Panc1 (cell line): ENCODE data around the gene TECPR2. TPM values are rescaled to one million over a fixed set of nuclear protein-coding genes. Genes with fewer than 3 reads are reported as not detected.

Source experiments
- ATAC-seq: fragments of 200-7000 bp; cut with Tn5 transposase; 2 replicates; pipeline ENCODE4 v1.9.1; 2020; ENCODE audit warnings: mild to moderate bottlenecking, moderate library complexity
- BruUV-seq: library from RNA; stranded (reverse); fragments of 400-500 nt; replicated peaks from 2 replicates; lab custom pipeline; 2021; lab: Mats Ljungman, UMichigan
- CTCF ChIA-PET: fragments of 300-600 bp; sonication (Branson Sonifier 250); formaldehyde crosslinking; loops from one replicate; lab custom pipeline; 2022; ENCODE audit warnings: antibody characterized with exemption; lab: Charles Lee
- POLR2A ChIA-PET: fragments of 300-600 bp; sonication (Branson Sonifier 250); formaldehyde crosslinking; loops from one replicate; lab custom pipeline; 2022; ENCODE audit warnings: antibody characterized with exemption; lab: Charles Lee
- DNase-seq: peaks from one replicate; pipeline ENCODE4 v3.0.0-alpha.2; 2010; ENCODE audit warnings: low read depth, low spot score
- H3K27ac ChIP-seq: 2 replicates; pipeline ENCODE4 v1.5.1; 2011; ENCODE audit warnings: mild to moderate bottlenecking, low read length, inconsistent platforms
- H3K27me3 ChIP-seq: fragments of 200-500 bp; sonication (Bioruptor generic); 2 replicates; pipeline ENCODE4 v1.6.0; 2014; ENCODE audit warnings: low read length, inconsistent platforms; ENCODE audit not compliant: control insufficient read depth, insufficient read depth
- H3K36me3 ChIP-seq: fragments of 200-500 bp; sonication (Bioruptor generic); 2 replicates; pipeline ENCODE4 v1.5.1; 2014; ENCODE audit warnings: inconsistent platforms, mild to moderate bottlenecking, low read length, moderate library complexity; ENCODE audit not compliant: control insufficient read depth, insufficient read depth
- H3K4me1 ChIP-seq: 2 replicates; pipeline ENCODE4 v1.5.1; 2011; ENCODE audit warnings: inconsistent platforms, mild to moderate bottlenecking, low read length, moderate library complexity; ENCODE audit not compliant: control insufficient read depth, insufficient read depth
- H3K4me3 ChIP-seq, 2 experiments: 2 replicates each; pipeline ENCODE4 v1.5.1; 2011 to 2012; ENCODE audit warnings: low read depth in 2 of 2, low read length in 2 of 2, mild to moderate bottlenecking in 2 of 2, inconsistent platforms in 1 of 2, moderate library complexity in 1 of 2
- H3K9me3 ChIP-seq: fragments of 200-500 bp; sonication (Bioruptor generic); 2 replicates; pipeline ENCODE4 v1.5.1; 2014; ENCODE audit warnings: low read depth, mild to moderate bottlenecking, inconsistent platforms, low read length, moderate library complexity; ENCODE audit not compliant: control insufficient read depth, insufficient read depth
- CTCF ChIP-seq: fragments of 450-650 bp; IDR thresholded peaks from 2 replicates; pipeline ENCODE4 v1.5.1; 2017; ENCODE audit warnings: mild to moderate bottlenecking
- POLR2AphosphoS5 ChIP-seq: IDR thresholded peaks from 2 replicates; pipeline ENCODE4 v1.6.1; 2012; ENCODE audit warnings: mild to moderate bottlenecking, low read depth, low read length, moderate library complexity
- REST ChIP-seq, 2 experiments: IDR thresholded peaks; 2 replicates each; pipeline ENCODE4 v1.6.1; 2011 to 2012; ENCODE audit warnings: low read depth in 2 of 2, control low read depth in 1 of 2, low read length in 1 of 2, mild to moderate bottlenecking in 1 of 2, moderate library complexity in 1 of 2; ENCODE audit not compliant: insufficient read depth in 1 of 2
- SIN3A ChIP-seq: IDR thresholded peaks from 2 replicates; pipeline ENCODE4 v1.6.1; 2012; ENCODE audit warnings: low read depth, mild to moderate bottlenecking, low read length, moderate library complexity, borderline replicate concordance; ENCODE audit not compliant: insufficient read depth
- TCF7L2 ChIP-seq: IDR thresholded peaks from 2 replicates; pipeline ENCODE4 v1.6.1; 2011; ENCODE audit warnings: mild to moderate bottlenecking, low read depth, low read length, inconsistent platforms
- in situ Hi-C: cut with HindIII; loops from 2 replicates; pipeline ENCODE4 v1.10.0; 2016; ENCODE audit warnings: low sequenced_read_pairs, low pct_unique_long_range_greater_than_20kb
- intact Hi-C: fragments of 100-400 bp; cut with micrococcal nuclease; formaldehyde crosslinking; loops from one replicate; pipeline ENCODE4 v1.10.0; 2022; ENCODE audit not compliant: unreplicated experiment
- total RNA-seq: library from RNA; stranded (reverse); gene quantifications from one replicate; pipeline ENCODE4 v1.2.1, GENCODE V29; 2021; ENCODE audit not compliant: unreplicated experiment

Gene TECPR2
- total RNA-seq, 1 experiment from 2014 or later: 15.5 TPM

GRCh38 chr14:102370305-102370809 is 7.6 kb downstream of the TECPR2 start:
- in situ Hi-C loops: no loop called here
- H3K36me3 ChIP-seq: no peaks in the 10 kb centered on the region
- BruUV-seq: no TSS peak
- no peak overlapping the region for H3K27ac ChIP-seq
- no peak overlapping the region for H3K4me3 ChIP-seq
- H3K4me1 ChIP-seq: no peaks in the 10 kb centered on the region
- intact Hi-C loops: no loop called here
- DNase-seq (no peak), ATAC-seq (no peak)
- POLR2A ChIA-PET: no interaction called here
- H3K27me3 ChIP-seq: no peaks in the 10 kb centered on the region
- CTCF ChIA-PET: interaction anchor here (0.6 kb wide), 1 partner anchor 162 kb away, joined by 3 read pairs; no protein-coding TSS in a partner anchor
- TF ChIP-seq POLR2AphosphoS5 (no peak), REST (IDR thresholded peaks at IDR 0.05; ENCODE audit: insufficient read depth in 1 of 2, low read depth in 2 of 2, low read length in 1 of 2) (no peak), CTCF (no peak), SIN3A (no peak), TCF7L2 (no peak)
- H3K9me3 ChIP-seq: no peaks in the 10 kb centered on the region

- no peak for DNase-seq
- POLR2A ChIA-PET: no interaction called here
These were observed 8.6 kb downstream of the TECPR2 start for GRCh38 chr14:102371361-102371760.

More at GRCh38 chr14:102371361-102371760, 8.6 kb downstream of the TECPR2 start:
- no peaks in the 10 kb centered on the region for H3K4me1 ChIP-seq
- intact Hi-C loops (no loop called here), in situ Hi-C loops (no loop called here)
- no peaks in the 10 kb centered on the region for H3K36me3 ChIP-seq
- H3K9me3 ChIP-seq: no peaks in the 10 kb centered on the region
- no peak overlapping the region for H3K27ac ChIP-seq
- no peaks in the 10 kb centered on the region for H3K27me3 ChIP-seq
- no TSS peak for BruUV-seq
- CTCF ChIA-PET: no interaction called here
- TF ChIP-seq POLR2AphosphoS5 (no peak), TCF7L2 (no peak), REST (IDR thresholded peaks at IDR 0.05; ENCODE audit: insufficient read depth in 1 of 2, low read depth in 2 of 2, low read length in 1 of 2) (no peak), CTCF (no peak), SIN3A (no peak)
- H3K4me3 ChIP-seq: no peak overlapping the region
- no peak for ATAC-seq
